Lower leg skin (tissue), 4 donors: ENCODE data around the gene NEB. TPM values are rescaled to one million over a fixed set of nuclear protein-coding genes. Genes with fewer than 3 reads are reported as not detected.

Source experiments
- DNase-seq, 2 donors: peaks; one replicate each; pipeline ENCODE4 v3.0.0-alpha.2; 2019; ENCODE audit warnings: low spot score in 2 of 2
- H3K4me3 ChIP-seq: fragments of 200-600 bp; sonication (generic); 2 replicates; pipeline ENCODE4 v1.5.1; 2017; ENCODE audit warnings: mild to moderate bottlenecking, low read depth; ENCODE audit not compliant: poor library complexity, severe bottlenecking
- POLR2A ChIP-seq, 2 donors: fragments of 450-650 bp; IDR thresholded peaks; one replicate each; pipeline ENCODE4 v1.6.1; 2016 to 2017; ENCODE audit warnings: antibody characterized with exemption in 2 of 2, mild to moderate bottlenecking in 1 of 2, moderate library complexity in 1 of 2
- WGBS, 2 donors: methylation state at CpG; one replicate each; pipeline ENCODE4 v1.1.5; 2018; 5-methylcytosine and 5-hydroxymethylcytosine counted together
- intact Hi-C: fragments of 100-400 bp; cut with DNase I; formaldehyde crosslinking; loops from one replicate; pipeline ENCODE4 v1.15.0; 2023; ENCODE audit warnings: low total_unique reads
- total RNA-seq, 4 donors: library from RNA; depleted of rRNA; stranded (reverse); fragments of >200 nt; gene quantifications; one replicate each; pipeline ENCODE4 v1.1.0, GENCODE V29; 2016
- TF ChIP-seq, protein P1 (sequence below), 3 donors: fragments of 450-650 bp; IDR thresholded peaks; one replicate each; pipeline ENCODE4 v1.5.1; 2016; ENCODE audit warnings: antibody characterized with exemption in 3 of 3, mild to moderate bottlenecking in 3 of 3, moderate library complexity in 2 of 3

The NEB gene
- total RNA-seq, 4 donors from 2014 or later = 4.7 to 15.6 (median 6.9) TPM

GRCh38 chr2:151718796-151719195, 15.5 kb downstream of the NEB start:
- WGBS, 2 donors = 95 to 97% methylated on average over 4 of the region's 4 CpGs
- H3K4me3 ChIP-seq = no peak overlapping the region
- DNase-seq = no peak
- TF ChIP-seq, protein P1, sequence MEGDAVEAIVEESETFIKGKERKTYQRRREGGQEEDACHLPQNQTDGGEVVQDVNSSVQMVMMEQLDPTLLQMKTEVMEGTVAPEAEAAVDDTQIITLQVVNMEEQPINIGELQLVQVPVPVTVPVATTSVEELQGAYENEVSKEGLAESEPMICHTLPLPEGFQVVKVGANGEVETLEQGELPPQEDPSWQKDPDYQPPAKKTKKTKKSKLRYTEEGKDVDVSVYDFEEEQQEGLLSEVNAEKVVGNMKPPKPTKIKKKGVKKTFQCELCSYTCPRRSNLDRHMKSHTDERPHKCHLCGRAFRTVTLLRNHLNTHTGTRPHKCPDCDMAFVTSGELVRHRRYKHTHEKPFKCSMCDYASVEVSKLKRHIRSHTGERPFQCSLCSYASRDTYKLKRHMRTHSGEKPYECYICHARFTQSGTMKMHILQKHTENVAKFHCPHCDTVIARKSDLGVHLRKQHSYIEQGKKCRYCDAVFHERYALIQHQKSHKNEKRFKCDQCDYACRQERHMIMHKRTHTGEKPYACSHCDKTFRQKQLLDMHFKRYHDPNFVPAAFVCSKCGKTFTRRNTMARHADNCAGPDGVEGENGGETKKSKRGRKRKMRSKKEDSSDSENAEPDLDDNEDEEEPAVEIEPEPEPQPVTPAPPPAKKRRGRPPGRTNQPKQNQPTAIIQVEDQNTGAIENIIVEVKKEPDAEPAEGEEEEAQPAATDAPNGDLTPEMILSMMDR (IDR thresholded peaks at IDR 0.05) = no peak
- TF ChIP-seq POLR2A (IDR thresholded peaks at IDR 0.05) = no peak
- intact Hi-C loops = no loop called here

GRCh38 chr2:151718247-151718646, 16.0 kb downstream of the NEB start:
- H3K4me3 ChIP-seq = no peak overlapping the region
- DNase-seq = no peak
- TF ChIP-seq, protein P1 (IDR thresholded peaks at IDR 0.05) = no peak
- TF ChIP-seq POLR2A (IDR thresholded peaks at IDR 0.05) = no peak
- intact Hi-C loops = no loop called here
- whole genome bisulfite sequencing, 2 donors = 94 to 98% methylated on average over 2 of the region's 2 CpGs

DNA sequence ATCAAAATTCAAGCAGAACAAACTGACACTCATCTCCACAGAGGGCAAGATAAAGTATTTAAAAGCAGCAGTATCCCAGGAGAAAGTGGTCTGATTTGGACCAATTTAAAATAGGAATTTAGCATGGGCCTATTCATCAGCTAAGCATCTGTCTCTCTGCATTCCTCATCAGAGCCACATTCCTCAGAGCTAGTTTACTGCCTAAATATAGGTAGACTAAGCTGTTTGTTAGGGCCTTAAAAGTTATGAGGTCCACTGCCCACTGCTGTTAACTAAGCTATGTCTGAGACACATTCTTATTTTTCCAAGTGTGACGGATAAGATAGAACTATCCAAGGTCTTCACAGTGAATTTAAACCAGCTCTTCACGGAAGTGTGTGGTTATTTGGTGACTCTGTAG, 17.6 kb downstream of the NEB start:
- TF ChIP-seq, protein P1 (IDR thresholded peaks at IDR 0.05) = no peak
- TF ChIP-seq POLR2A (IDR thresholded peaks at IDR 0.05) = no peak
- 84 to 87% methylated on average over 2 of the region's 2 CpGs for WGBS, 2 donors
- intact Hi-C loops = no loop called here

GRCh38 chr2:151713291-151713903, 20.9 kb downstream of the NEB start:
- H3K4me3 ChIP-seq = no peak overlapping the region
- WGBS, 2 donors = 83 to 90% methylated on average over 2 of the region's 2 CpGs
- no peak for DNase-seq
- intact Hi-C loops = no loop called here
- TF ChIP-seq, protein P1 (IDR thresholded peaks at IDR 0.05) = no peak
- no peak for TF ChIP-seq POLR2A (IDR thresholded peaks at IDR 0.05)

More for the DNA sequence above, 17.6 kb downstream of the NEB start:
- no peak for DNase-seq
- H3K4me3 ChIP-seq = no peak overlapping the region

- intact Hi-C loops = no loop called here
- TF ChIP-seq, protein P1 (IDR thresholded peaks at IDR 0.05) = no peak
- no peak for TF ChIP-seq POLR2A (IDR thresholded peaks at IDR 0.05)
- 91 to 93% methylated on average over 1 of the region's 1 CpG for WGBS, 2 donors
Observed at GRCh38 chr2:151711025-151711424, 23.3 kb downstream of the NEB start.

DNA sequence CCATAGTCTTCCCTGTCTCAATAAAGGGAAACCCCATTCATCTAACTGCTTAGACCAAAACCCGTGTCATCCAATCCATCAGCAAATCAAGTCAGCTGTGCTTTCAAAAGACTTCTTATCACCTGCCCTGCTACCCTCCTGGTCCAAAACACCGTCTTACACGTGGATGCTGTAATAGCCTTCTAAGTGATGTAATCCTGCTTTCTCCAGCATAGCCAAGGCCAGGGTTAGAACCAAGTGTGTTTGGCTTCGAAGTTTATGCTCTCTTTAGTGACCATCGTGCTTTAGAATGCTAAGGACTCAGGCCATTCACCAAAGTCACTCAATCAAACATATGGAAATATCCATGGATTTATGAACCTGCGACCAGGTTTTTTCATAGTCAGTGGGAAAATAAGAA, 25.5 kb downstream of the NEB start:
- no peak for DNase-seq
- TF ChIP-seq, protein P1 (IDR thresholded peaks at IDR 0.05) = no peak
- no peak for TF ChIP-seq POLR2A (IDR thresholded peaks at IDR 0.05)
- intact Hi-C loops = no loop called here
- H3K4me3 ChIP-seq = no peak overlapping the region
- WGBS, 2 donors = 93 to 94% methylated on average over 6 of the region's 6 CpGs

More at GRCh38 chr2:151711025-151711424, 23.3 kb downstream of the NEB start:
- no peak for DNase-seq
- H3K4me3 ChIP-seq = no peak overlapping the region
